OCI-LY1 (cell line): ENCODE results near the gene NHSL2.

Experiments
- H2AFZ ChIP-seq: fragments of 200-600 bp; sonication (generic), shearing (Covaris generic); 2 replicates; pipeline ENCODE4 v1.6.0; 2014; ENCODE audit warnings: antibody characterized with exemption, mild to moderate bottlenecking, low read length
- H3F3A ChIP-seq: fragments of 200-600 bp; sonication (generic), shearing (Covaris generic); 2 replicates; pipeline ENCODE4 v1.6.0; 2014; ENCODE audit warnings: mild to moderate bottlenecking, antibody characterized with exemption, low read length, moderate library complexity; ENCODE audit not compliant: insufficient read depth
- H3K27ac ChIP-seq: fragments of 200-600 bp; sonication (generic); 2 replicates; pipeline ENCODE4 v1.5.1; 2014; ENCODE audit warnings: low read length, mixed run types, mild to moderate bottlenecking, low read depth; ENCODE audit not compliant: poor library complexity, severe bottlenecking
- H3K27me3 ChIP-seq: fragments of 200-600 bp; sonication (generic); 2 replicates; pipeline ENCODE4 v1.6.0; 2014; ENCODE audit warnings: antibody characterized with exemption, mild to moderate bottlenecking, low read length, moderate library complexity; ENCODE audit not compliant: insufficient read depth
- H3K36me3 ChIP-seq: fragments of 200-600 bp; sonication (generic); 2 replicates; pipeline ENCODE4 v1.6.1; 2014; ENCODE audit warnings: mild to moderate bottlenecking, antibody characterized with exemption, low read length, moderate library complexity, mixed read lengths; ENCODE audit not compliant: insufficient read depth
- H3K4me1 ChIP-seq: fragments of 200-600 bp; sonication (generic); 2 replicates; pipeline ENCODE4 v1.5.1; 2014; ENCODE audit warnings: mild to moderate bottlenecking, low read length, moderate library complexity; ENCODE audit not compliant: insufficient read depth, severe bottlenecking
- H3K4me2 ChIP-seq: fragments of 200-600 bp; sonication (generic), shearing (Covaris generic); 2 replicates; pipeline ENCODE4 v1.6.1; 2014; ENCODE audit warnings: low read length
- H3K4me3 ChIP-seq: fragments of 200-600 bp; sonication (generic); 2 replicates; pipeline ENCODE4 v1.5.1; 2014; ENCODE audit warnings: low read length, low read depth, mild to moderate bottlenecking, mixed read lengths; ENCODE audit not compliant: poor library complexity, severe bottlenecking
- H3K79me2 ChIP-seq: fragments of 200-600 bp; shearing (Covaris generic); 2 replicates; pipeline ENCODE4 v1.6.1; 2016; ENCODE audit warnings: mixed run types, low read length, mixed read lengths; ENCODE audit not compliant: insufficient read depth
- H3K9ac ChIP-seq: fragments of 200-600 bp; sonication (generic), shearing (Covaris generic); 2 replicates; pipeline ENCODE4 v1.6.1; 2014; ENCODE audit warnings: mild to moderate bottlenecking, low read length, mixed read lengths
- H3K9me2 ChIP-seq: fragments of 200-600 bp; sonication (generic), shearing (Covaris generic); 2 replicates; pipeline ENCODE4 v1.6.1; 2014; ENCODE audit warnings: low read depth, mild to moderate bottlenecking, low read length, mixed read lengths
- H3K9me3 ChIP-seq: fragments of 200-600 bp; shearing (Covaris generic); 2 replicates; pipeline ENCODE4 v1.6.1; 2014; ENCODE audit warnings: low read length, mixed read lengths
- H4K20me1 ChIP-seq: fragments of 200-600 bp; sonication (generic), shearing (Covaris generic); 2 replicates; pipeline ENCODE4 v1.6.0; 2016; ENCODE audit warnings: mild to moderate bottlenecking, low read length; ENCODE audit not compliant: insufficient read depth
- EZH2 ChIP-seq: fragments of 200-600 bp; sonication (generic), shearing (Covaris generic); IDR thresholded peaks from 2 replicates; pipeline ENCODE4 v1.8.0; 2017; ENCODE audit warnings: borderline replicate concordance, mixed run types, mild to moderate bottlenecking, antibody characterized with exemption, low read length, moderate library complexity, mixed read lengths
- TF ChIP-seq, protein P1 (sequence below): fragments of 200-600 bp; sonication (generic), shearing (Covaris generic); IDR thresholded peaks from 2 replicates; pipeline ENCODE4 v1.5.1; 2017; ENCODE audit warnings: mild to moderate bottlenecking, antibody characterized with exemption, low read length, moderate library complexity, mixed read lengths

NHSL2 gene

GRCh38 chrX:72045552-72046277 is 135.1 kb downstream of the NHSL2 start:
- Histone ChIP-seq H3K4me2 (no peak overlapping the region), H3K9me3 (no peaks in the 10 kb centered on the region), H3K9me2 (no peaks in the 10 kb centered on the region), H3F3A (no peaks in the 10 kb centered on the region), H3K9ac (no peak overlapping the region), H3K4me1 (no peaks in the 10 kb centered on the region), H3K27me3 (no peaks in the 10 kb centered on the region), H3K79me2 (no peaks in the 10 kb centered on the region), H3K36me3 (no peaks in the 10 kb centered on the region), H4K20me1 (no peaks in the 10 kb centered on the region), H3K27ac (no peak overlapping the region), H2AFZ (no peak overlapping the region), H3K4me3 (no peak overlapping the region)
- no peak for TF ChIP-seq EZH2

DNA sequence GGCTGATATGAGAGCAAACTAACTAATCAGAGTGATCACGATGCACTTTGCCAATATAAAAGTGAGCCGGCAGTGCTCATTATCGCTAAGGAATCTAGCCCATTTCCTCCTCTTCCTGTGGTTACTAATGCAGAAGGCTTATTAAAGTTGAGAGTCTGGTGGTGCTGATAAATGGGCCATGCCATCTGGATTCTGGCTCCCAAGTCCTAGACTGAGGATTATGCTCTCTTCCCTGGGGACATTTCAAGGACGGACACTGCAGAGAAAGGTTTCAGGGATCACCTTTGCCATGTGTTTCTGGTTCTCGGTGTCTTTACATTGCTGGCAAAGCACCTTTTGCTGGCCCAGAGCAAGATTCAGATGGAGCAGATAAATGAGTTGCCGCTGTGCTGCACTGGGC is 135.8 kb downstream of the NHSL2 start:
- no peak overlapping the region for H3K4me2 ChIP-seq
- H3K27me3 ChIP-seq: no peaks in the 10 kb centered on the region
- H3K4me3 ChIP-seq: no peak overlapping the region
- H3K79me2 ChIP-seq: no peaks in the 10 kb centered on the region
- H3K36me3 ChIP-seq: no peaks in the 10 kb centered on the region
- no peaks in the 10 kb centered on the region for H3K9me3 ChIP-seq
- H3K9me2 ChIP-seq: no peaks in the 10 kb centered on the region
- H3K27ac ChIP-seq: no peak overlapping the region
- H2AFZ ChIP-seq: no peak overlapping the region
- H4K20me1 ChIP-seq: no peaks in the 10 kb centered on the region
- no peak overlapping the region for H3K9ac ChIP-seq
- TF ChIP-seq EZH2: no peak
- TF ChIP-seq, protein P1, sequence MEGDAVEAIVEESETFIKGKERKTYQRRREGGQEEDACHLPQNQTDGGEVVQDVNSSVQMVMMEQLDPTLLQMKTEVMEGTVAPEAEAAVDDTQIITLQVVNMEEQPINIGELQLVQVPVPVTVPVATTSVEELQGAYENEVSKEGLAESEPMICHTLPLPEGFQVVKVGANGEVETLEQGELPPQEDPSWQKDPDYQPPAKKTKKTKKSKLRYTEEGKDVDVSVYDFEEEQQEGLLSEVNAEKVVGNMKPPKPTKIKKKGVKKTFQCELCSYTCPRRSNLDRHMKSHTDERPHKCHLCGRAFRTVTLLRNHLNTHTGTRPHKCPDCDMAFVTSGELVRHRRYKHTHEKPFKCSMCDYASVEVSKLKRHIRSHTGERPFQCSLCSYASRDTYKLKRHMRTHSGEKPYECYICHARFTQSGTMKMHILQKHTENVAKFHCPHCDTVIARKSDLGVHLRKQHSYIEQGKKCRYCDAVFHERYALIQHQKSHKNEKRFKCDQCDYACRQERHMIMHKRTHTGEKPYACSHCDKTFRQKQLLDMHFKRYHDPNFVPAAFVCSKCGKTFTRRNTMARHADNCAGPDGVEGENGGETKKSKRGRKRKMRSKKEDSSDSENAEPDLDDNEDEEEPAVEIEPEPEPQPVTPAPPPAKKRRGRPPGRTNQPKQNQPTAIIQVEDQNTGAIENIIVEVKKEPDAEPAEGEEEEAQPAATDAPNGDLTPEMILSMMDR: no peak
- no peaks in the 10 kb centered on the region for H3F3A ChIP-seq
- no peaks in the 10 kb centered on the region for H3K4me1 ChIP-seq

GRCh38 chrX:72048510-72049455 is 138.1 kb downstream of the NHSL2 start:
- Histone ChIP-seq H3K27me3 (no peaks in the 10 kb centered on the region), H3K9me2 (no peaks in the 10 kb centered on the region), H3K36me3 (no peaks in the 10 kb centered on the region), H3K9ac (no peak overlapping the region), H4K20me1 (no peaks in the 10 kb centered on the region), H3K4me2 (no peak overlapping the region), H3K4me1 (no peaks in the 10 kb centered on the region), H3K27ac (no peak overlapping the region), H2AFZ (no peak overlapping the region), H3K79me2 (no peaks in the 10 kb centered on the region), H3F3A (no peaks in the 10 kb centered on the region), H3K4me3 (no peak overlapping the region), H3K9me3 (no peaks in the 10 kb centered on the region)
- TF ChIP-seq, protein P1: no peak
- TF ChIP-seq EZH2: no peak
